ENCODE results near the gene MAPK8. TPM values are rescaled to one million over a fixed set of nuclear protein-coding genes. Genes with fewer than 3 reads are reported as not detected.
"Not testable (repeated sequence)": the region's sequence is repeated elsewhere in the genome, so short reads cannot be mapped to it uniquely, and the experiment has no call there.

The MAPK8 gene
- total RNA-seq (10 to 100 TPM; 34.0 to 35.8 TPM), total RNA-seq (38.4 to 61.2 reads per million in 2 donors)

DNA sequence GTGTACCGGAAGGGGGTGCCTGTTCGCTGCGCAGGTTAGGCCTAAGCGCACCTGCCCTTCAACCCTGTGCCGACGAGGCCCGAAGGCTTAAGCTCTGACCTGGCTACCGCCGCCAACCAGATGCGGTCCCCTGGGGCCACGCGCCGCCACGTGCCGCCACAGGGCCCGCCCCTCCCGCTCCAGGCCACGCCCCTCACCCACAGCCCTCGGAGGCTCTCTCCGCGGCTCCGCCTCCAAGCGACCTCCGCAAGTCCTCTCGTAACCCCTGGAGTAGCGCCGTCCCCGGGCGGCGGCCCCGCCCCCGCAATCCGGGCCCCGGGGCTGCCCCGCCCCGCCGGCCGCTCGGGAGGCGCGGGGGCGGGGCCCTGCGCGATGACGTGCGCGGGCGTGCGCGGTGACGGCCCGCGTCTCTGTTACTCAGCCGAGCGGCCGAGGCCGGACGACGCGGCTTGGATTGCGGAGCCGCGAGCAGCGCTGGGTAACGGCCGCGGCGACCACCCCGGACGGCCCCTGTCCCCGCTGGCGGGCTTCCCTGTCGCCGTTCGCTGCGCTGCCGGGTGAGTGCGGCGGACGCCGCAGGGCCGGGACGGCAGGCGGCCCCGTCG, at the start of gene MAPK8:
MAPK8 (plus strand) TSS at position 413 of the 605 bp plus-strand sequence. CDS start 94,984 bp downstream, outside the sequence.
- Mint-ChIP-seq H3K27me3 (no peaks in the 10 kb centered on the region), H3K27ac (peak within 1 kb of the TSS; percentile 89), H3K36me3 (ENCODE audit: low read depth) (peaks cover 4% of the 10 kb centered on the region), H3K4me3 (peak within 1 kb of the TSS; percentile 88), H3K4me1 (peaks cover 18% of the 10 kb centered on the region)
- peak; percentile 90 to 95 (median 93) for DNase-seq
- no peaks in the 10 kb centered on the region for H3K9me3 ChIP-seq (ENCODE audit: control insufficient read depth, low read length, poor library complexity, severe bottlenecking)
- ATAC-seq, result peak; percentile 93

DNA sequence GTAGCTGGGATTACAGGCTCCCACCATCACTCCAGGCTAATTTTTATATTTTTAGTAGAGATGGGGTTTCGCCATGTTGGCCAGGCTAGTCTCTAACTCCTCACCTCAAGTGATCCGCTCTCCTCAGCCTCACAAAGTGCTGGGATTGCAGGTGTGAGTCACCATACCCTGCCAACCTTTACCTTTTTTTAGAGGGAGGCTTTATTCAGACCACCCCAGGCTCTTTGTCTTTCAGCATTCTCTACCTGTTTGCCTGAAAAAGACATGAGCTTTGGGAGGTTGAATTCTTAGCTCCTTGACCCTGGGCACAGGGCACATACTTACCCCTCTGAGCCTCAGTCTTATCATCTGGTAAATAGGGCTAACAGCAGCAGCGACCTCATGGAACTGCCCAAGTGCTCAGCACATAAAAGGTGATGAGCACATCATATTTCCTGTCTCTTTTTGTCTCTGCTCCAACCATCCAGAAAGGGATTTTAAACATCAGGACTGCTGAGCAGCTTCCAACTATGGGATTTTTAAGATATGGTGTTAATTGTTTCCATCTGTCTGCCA, 49.0 kb upstream of the MAPK8 start:
- Mint-ChIP-seq H3K4me1 (no peaks in the 10 kb centered on the region), H3K27me3 (peaks cover 38% of the 10 kb centered on the region), H3K36me3 (ENCODE audit: low read depth) (peaks cover 5% of the 10 kb centered on the region), H3K27ac (no peak overlapping the region), H3K4me3 (no peak overlapping the region)
- ATAC-seq (no peak), DNase-seq (no peak)
- H3K9me3 ChIP-seq (ENCODE audit: control insufficient read depth, low read length, poor library complexity, severe bottlenecking), result peaks cover 2% of the 10 kb centered on the region

DNA sequence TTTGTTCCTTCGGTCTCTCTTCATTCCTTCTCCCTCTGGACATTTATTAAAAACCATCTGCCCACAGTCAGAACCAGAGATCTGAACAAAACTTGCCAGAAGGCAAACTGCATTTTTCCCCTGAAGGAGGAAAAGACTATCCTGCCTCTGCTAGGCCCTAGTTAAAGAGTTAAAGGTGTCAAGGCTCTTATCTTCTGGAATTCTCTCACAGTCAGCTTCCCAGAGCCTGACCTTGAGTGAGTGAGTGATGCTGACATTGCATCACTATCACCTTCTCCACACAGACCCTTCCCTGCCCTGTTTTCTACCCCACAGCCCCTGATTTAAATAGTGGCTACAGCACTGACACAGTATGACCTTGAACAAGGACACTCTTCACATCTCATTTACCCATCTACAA, 48.4 kb upstream of the MAPK8 start:
- Mint-ChIP-seq H3K4me1 (no peaks in the 10 kb centered on the region), H3K36me3 (ENCODE audit: low read depth) (peaks cover 5% of the 10 kb centered on the region), H3K27me3 (peaks cover 33% of the 10 kb centered on the region), H3K27ac (no peak overlapping the region), H3K4me3 (no peak overlapping the region)
- DNase-seq (no peak), ATAC-seq (no peak)
- H3K9me3 ChIP-seq (ENCODE audit: control insufficient read depth, low read length, poor library complexity, severe bottlenecking), result peaks cover 2% of the 10 kb centered on the region

DNA sequence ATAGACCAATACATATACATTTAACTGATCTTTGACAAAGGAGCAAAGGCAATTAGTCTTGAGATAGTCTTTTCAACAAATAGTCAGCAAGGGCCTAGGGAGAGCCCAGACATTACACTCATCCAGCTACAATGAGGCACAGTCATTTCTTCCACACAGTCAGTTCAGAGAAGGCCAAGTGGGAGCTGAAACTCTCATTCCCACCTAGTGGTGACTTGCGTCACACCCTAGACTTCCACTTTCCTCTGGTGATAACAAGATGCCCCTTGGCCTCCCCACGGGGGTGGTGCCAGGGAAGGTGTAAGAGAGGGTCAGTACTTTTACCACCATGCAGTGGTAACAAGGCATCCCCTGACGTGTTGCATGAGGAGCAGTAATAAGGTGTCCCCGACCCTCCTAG, 39.9 kb upstream of the MAPK8 start:
- H3K27me3 Mint-ChIP-seq, result peaks cover 8% of the 10 kb centered on the region
- DNase-seq (no peak), ATAC-seq (no peak)
- H3K4me3 Mint-ChIP-seq, result no peak overlapping the region
- H3K4me1 Mint-ChIP-seq, result no peaks in the 10 kb centered on the region
- no peaks in the 10 kb centered on the region for H3K9me3 ChIP-seq (ENCODE audit: control insufficient read depth, low read length, poor library complexity, severe bottlenecking)
- H3K27ac Mint-ChIP-seq, result no peak overlapping the region
- peaks cover 3% of the 10 kb centered on the region for H3K36me3 Mint-ChIP-seq (ENCODE audit: low read depth)

DNA sequence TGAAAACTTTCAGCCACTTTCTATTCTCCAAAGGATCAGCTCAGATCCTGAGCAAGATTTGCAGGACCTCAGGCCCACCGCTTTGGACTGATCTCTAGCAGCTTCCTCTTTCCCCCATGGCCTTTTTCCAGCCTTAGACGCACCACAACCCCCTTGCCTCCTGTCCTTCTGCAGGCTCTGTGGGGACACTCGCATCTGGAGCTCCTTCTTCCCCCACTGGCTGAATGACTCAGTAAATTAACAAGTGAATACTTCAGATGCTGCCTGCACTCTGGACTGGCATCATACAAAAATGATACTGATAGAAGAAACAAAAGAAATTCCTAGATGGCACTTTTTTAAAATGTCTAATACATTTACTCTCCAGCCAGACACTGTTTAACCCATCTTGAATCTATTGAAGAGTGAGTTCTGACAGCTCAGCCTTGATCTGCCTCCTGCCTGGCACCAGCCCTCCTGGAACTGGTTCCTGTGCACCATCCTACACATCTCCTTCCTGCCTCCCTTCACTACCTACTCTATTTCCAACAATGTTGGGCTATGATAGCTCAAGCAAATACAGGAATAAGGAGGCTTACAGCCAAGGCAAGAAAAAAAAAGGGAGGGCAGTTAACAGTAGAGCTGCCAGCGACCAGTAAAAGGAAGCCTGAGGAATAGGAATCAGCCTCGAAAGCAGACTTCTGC, 35.3 kb upstream of the MAPK8 start:
- H3K27ac Mint-ChIP-seq, result no peak overlapping the region
- peaks cover 21% of the 10 kb centered on the region for H3K27me3 Mint-ChIP-seq
- H3K36me3 Mint-ChIP-seq (ENCODE audit: low read depth), result peaks cover 3% of the 10 kb centered on the region
- no peak overlapping the region for H3K4me3 Mint-ChIP-seq
- no peak for ATAC-seq
- no peaks in the 10 kb centered on the region for H3K9me3 ChIP-seq (ENCODE audit: control insufficient read depth, low read length, poor library complexity, severe bottlenecking)
- DNase-seq, result no peak
- no peaks in the 10 kb centered on the region for H3K4me1 Mint-ChIP-seq

DNA sequence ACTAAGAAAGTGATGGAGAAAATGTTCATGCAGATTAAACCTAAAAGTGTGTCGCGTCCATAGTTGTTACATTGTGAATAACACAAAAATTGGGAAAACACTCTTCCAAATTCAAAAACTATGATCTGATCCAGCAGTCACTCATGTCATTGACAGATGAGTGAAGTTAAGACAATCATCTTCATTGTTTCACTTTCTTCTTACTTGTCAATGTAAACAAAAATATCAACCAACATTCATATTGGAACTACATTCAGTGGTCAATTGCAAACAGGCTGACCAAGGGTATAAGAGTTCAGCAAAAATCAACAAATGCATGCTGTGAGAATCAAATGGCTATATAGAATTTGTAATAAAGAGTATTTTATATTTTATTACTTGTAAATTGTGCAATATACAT, 33.8 kb upstream of the MAPK8 start:
- Mint-ChIP-seq H3K36me3 (ENCODE audit: low read depth) (peaks cover 3% of the 10 kb centered on the region), H3K4me1 (no peaks in the 10 kb centered on the region), H3K27ac (no peak overlapping the region), H3K4me3 (no peak overlapping the region), H3K27me3 (peaks cover 21% of the 10 kb centered on the region)
- DNase-seq, result no peak
- H3K9me3 ChIP-seq (ENCODE audit: control insufficient read depth, low read length, poor library complexity, severe bottlenecking), result no peaks in the 10 kb centered on the region
- no peak for ATAC-seq

DNA sequence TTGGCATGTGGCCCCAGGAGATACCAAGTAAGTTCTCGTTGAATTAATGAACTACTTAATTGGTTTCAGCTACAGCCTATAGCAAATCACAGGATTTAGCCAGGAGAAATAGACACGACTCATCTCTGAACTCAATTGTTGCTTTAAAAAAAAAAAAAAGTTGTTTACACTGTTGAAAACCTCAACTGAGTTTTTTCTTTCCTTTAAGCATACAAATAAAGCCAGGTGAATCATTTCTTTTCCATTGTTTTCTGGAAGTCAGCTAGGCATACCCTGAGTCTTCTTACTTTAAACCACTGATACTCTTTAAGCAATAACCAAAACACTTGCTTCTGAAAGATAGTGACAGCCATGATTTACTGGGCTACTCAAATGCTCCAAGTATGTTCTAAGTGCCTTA, 32.7 kb upstream of the MAPK8 start:
- DNase-seq (no peak), ATAC-seq (no peak)
- H3K4me1 Mint-ChIP-seq, result no peaks in the 10 kb centered on the region
- no peak overlapping the region for H3K4me3 Mint-ChIP-seq
- H3K27me3 Mint-ChIP-seq, result peaks cover 21% of the 10 kb centered on the region
- no peak overlapping the region for H3K27ac Mint-ChIP-seq
- peaks cover 3% of the 10 kb centered on the region for H3K36me3 Mint-ChIP-seq (ENCODE audit: low read depth)
- no peaks in the 10 kb centered on the region for H3K9me3 ChIP-seq (ENCODE audit: control insufficient read depth, low read length, poor library complexity, severe bottlenecking)

DNA sequence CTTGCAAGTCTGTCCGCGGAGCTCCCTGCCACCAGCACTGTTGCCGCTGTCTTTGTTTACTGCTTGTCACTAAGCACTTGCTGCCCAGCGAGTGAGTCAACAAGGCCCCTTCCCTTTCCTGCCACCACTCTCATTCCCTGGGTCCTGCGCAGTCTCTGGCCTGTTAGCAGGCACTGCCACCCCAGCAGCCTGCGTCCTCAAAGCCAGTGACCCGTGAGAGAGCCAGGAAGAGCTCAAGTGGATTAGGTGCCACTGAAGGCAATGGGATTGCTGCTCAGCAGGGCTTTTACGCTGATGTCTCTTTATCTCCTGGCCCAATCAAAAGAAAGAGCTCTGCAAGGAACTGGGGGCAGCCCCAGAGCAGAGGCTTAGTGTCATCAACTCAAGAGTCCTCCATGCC, 31.8 kb upstream of the MAPK8 start, which contains the start of gene FRMPD2:
FRMPD2 (minus strand) TSS at position 61 of the 400 bp plus-strand sequence. CDS start 129 bp downstream, outside the sequence.
- peaks cover 3% of the 10 kb centered on the region for H3K36me3 Mint-ChIP-seq (ENCODE audit: low read depth)
- no peaks in the 10 kb centered on the region for H3K4me1 Mint-ChIP-seq
- no peak for ATAC-seq
- no peak within 1 kb of the TSS for H3K4me3 Mint-ChIP-seq
- H3K27me3 Mint-ChIP-seq, result peaks cover 21% of the 10 kb centered on the region
- H3K9me3 ChIP-seq (ENCODE audit: control insufficient read depth, low read length, poor library complexity, severe bottlenecking), result no peaks in the 10 kb centered on the region
- H3K27ac Mint-ChIP-seq, result no peak within 1 kb of the TSS
- no peak for DNase-seq

DNA sequence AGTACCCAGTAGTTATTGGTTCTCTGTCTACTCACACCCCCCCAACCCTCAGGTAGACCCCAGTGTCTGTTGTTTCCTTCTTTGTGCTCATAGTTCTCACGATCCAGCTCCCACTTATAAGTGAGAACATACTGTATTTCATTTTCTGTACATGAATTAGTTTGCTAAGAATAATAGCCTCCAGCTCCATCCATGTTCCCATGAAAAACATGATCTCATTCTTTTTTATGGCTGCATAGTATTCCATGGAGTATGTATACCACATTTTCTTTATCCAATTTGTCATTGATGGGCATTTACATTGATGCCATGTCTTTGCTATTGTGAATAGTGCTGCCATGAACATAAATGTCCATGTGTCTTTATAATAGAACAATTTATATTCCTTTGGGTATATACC, 29.4 kb upstream of the MAPK8 start:
- no peak overlapping the region for H3K27ac Mint-ChIP-seq
- no peaks in the 10 kb centered on the region for H3K36me3 Mint-ChIP-seq (ENCODE audit: low read depth)
- H3K27me3 Mint-ChIP-seq, result peaks cover 10% of the 10 kb centered on the region
- no peak for DNase-seq
- H3K4me3 Mint-ChIP-seq, result no peak overlapping the region
- H3K4me1 Mint-ChIP-seq, result no peaks in the 10 kb centered on the region
- H3K9me3 ChIP-seq (ENCODE audit: control insufficient read depth, low read length, poor library complexity, severe bottlenecking), result no peaks in the 10 kb centered on the region
- ATAC-seq, result no peak

DNA sequence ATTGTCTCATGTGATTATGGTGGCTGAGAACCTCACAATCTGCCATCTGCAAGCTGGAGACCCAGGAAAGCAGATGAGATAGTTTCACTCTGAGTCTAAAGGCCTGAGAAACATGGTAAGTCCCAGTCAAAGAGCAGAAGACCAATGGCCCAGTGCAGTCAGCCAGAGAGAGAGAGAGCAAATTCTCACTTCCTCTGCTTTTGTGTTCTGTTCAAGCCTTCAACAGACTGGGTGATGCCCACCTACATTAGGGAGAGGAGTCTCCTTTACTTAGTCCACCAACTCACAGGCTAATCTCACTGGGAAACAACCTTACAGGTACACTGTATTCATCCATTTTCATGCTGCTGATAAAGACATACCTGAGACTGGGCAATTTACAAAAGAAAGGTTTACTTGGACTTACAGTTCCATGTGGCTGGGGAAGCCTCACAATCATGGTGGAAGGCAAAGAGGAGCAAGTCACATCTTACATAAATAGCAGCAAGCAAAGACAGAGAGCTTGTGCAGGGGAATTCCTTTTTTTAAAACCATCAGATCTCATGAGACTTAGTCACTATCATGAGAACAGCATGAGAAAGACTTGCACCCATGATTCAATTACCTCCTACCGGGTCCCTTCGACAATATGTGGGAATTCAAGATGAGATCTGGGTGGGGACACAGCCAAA, 27.3 kb upstream of the MAPK8 start:
- Mint-ChIP-seq H3K27ac (no peak overlapping the region), H3K4me1 (no peaks in the 10 kb centered on the region), H3K36me3 (ENCODE audit: low read depth) (no peaks in the 10 kb centered on the region), H3K4me3 (no peak overlapping the region), H3K27me3 (peaks cover 6% of the 10 kb centered on the region)
- ATAC-seq (no peak), DNase-seq (no peak)
- H3K9me3 ChIP-seq (ENCODE audit: control insufficient read depth, low read length, poor library complexity, severe bottlenecking), result no peaks in the 10 kb centered on the region

DNA sequence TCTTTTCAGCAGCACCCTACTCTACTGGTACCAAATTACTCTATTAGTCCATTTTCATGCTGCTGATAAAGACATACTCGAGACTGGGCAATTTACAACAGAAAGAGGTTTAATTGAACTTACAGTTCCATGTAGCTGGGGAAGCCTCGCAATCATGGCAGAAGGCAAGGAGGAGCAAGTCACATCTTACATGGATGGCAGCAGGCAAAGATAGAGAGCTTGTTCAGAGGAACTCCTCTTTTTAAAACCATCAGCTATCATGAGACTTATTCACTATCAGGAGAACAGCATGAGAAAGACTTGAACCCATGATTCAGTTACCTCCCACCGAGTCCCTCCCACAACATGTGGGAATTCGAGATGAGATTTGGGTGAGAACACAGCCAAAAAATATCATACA, 24.8 kb upstream of the MAPK8 start:
- not testable (repeated sequence) for H3K9me3 ChIP-seq (ENCODE audit: control insufficient read depth, low read length, poor library complexity, severe bottlenecking); DNase-seq; H3K36me3 Mint-ChIP-seq (ENCODE audit: low read depth); H3K4me1 Mint-ChIP-seq; H3K27ac Mint-ChIP-seq; H3K4me3 Mint-ChIP-seq; ATAC-seq
- peaks cover 11% of the 10 kb centered on the region for H3K27me3 Mint-ChIP-seq

DNA sequence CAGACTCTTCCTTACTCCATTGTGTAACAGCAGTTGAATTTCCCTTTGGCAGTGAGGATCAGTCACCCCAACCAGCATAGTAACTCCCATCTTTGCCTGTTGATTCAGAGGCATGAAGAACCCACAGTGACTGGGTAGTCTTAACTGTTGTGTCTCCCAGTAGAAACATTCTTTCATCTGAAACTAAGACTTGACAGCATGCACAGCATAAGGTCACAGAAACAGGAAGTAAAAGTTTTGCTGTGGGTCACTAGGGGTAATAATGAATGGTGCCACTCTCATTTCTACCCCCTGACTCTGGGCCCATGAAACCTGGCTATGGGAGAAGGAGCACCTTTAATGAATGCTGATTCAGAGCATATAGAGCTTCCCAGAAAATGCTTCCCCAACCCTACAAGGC, 23.6 kb upstream of the MAPK8 start:
- H3K4me3 Mint-ChIP-seq, result no peak overlapping the region
- H3K36me3 Mint-ChIP-seq (ENCODE audit: low read depth), result peaks cover 5% of the 10 kb centered on the region
- H3K27me3 Mint-ChIP-seq, result peaks cover 11% of the 10 kb centered on the region
- DNase-seq, result no peak
- peaks cover 5% of the 10 kb centered on the region for H3K4me1 Mint-ChIP-seq
- H3K27ac Mint-ChIP-seq, result no peak overlapping the region
- H3K9me3 ChIP-seq (ENCODE audit: control insufficient read depth, low read length, poor library complexity, severe bottlenecking), result no peaks in the 10 kb centered on the region
- no peak for ATAC-seq

DNA sequence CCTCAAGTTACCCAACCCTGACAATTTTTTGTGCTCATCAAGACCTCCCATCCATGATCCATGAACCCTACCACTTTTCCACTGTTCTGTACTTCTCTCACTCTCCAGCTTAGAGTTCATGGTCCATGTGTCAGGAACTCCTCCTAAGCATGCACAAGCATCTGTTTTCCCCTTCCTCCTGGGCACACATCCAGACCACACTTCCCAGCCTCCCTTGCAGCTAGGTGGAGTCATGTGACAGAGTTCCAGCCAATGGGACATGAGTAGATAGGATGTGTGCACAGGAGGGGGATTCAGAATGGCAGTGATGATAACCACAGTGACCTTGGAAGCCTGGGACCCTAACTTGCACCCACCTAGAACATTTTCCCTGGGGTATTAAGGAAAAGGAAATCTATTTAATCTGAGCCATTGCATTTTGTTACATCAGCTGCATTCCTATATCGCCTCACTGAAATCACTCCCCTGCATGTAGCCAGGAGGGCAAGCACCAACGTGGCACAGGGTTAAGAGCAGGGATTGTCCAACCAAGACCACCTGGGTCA, 22.4 kb upstream of the MAPK8 start:
- H3K9me3 ChIP-seq (ENCODE audit: control insufficient read depth, low read length, poor library complexity, severe bottlenecking), result no peaks in the 10 kb centered on the region
- H3K36me3 Mint-ChIP-seq (ENCODE audit: low read depth), result peaks cover 5% of the 10 kb centered on the region
- DNase-seq (no peak), ATAC-seq (no peak)
- H3K27me3 Mint-ChIP-seq, result peaks cover 11% of the 10 kb centered on the region
- H3K27ac Mint-ChIP-seq, result no peak overlapping the region
- no peak overlapping the region for H3K4me3 Mint-ChIP-seq
- peaks cover 9% of the 10 kb centered on the region for H3K4me1 Mint-ChIP-seq

Data from T-helper 17 cell (primary cell).